HepG2 (cell line): Measurements from ENCODE around the gene NOC2L. TPM values are rescaled to one million over a fixed set of nuclear protein-coding genes. Genes with fewer than 3 reads are reported as not detected.

Source experiments
- ATAC-seq: fragments of 200-7000 bp; cut with Tn5 transposase; 3 replicates; pipeline ENCODE4 v1.9.1; 2020; ENCODE audit warnings: mild to moderate bottlenecking, moderate library complexity
- BruUV-seq: library from RNA; stranded (reverse); fragments of 400-500 nt; replicated peaks from 2 replicates; lab custom pipeline; 2021; lab: Mats Ljungman, UMichigan
- CTCF ChIA-PET: fragments of 300-600 bp; formaldehyde crosslinking; extraction: SDS; loops from one replicate; lab custom pipeline; 2021; ENCODE audit warnings: low total read pairs, inconsistent platforms, low intra/inter-chr PET ratio; lab: Yijun Ruan, JAX
- POLR2A ChIA-PET: fragments of 350-600 bp; sonication (Branson Sonifier 250); formaldehyde crosslinking; loops from one replicate; lab custom pipeline; 2020; ENCODE audit warnings: antibody characterized with exemption, inconsistent platforms; lab: Yijun Ruan, JAX
- DNase-seq: peaks from one replicate; pipeline ENCODE4 v3.0.0-alpha.2; 2015; ENCODE audit warnings: low spot score
- FAIRE-seq: peaks from 3 replicates; lab custom pipeline; 2011; peaks lifted over from hg19 to GRCh38; lab: Jason Lieb, UNC
- H2AFZ ChIP-seq: one replicate; pipeline ENCODE4 v1.6.1; 2011; ENCODE audit warnings: low read length, inconsistent platforms
- H3K27ac ChIP-seq: fragments of 300-600 bp; 3 replicates; pipeline ENCODE4 v1.8.0; 2011; ENCODE audit warnings: mixed run types, mild to moderate bottlenecking, mixed read lengths, low read length, inconsistent platforms; ENCODE audit not compliant: insufficient read depth; ENCODE audit errors: extremely low read length
- H3K27me3 ChIP-seq, 2 experiments: fragments of 200-600 bp in 1 of 2; 2 replicates in 1 of 2; 3 replicates in 1 of 2; pipeline versions ENCODE4 v1.6.0 to v1.8.0; 2011; ENCODE audit warnings: low read length in 2 of 2, mild to moderate bottlenecking in 2 of 2, moderate library complexity in 2 of 2, inconsistent platforms in 1 of 2; ENCODE audit not compliant: insufficient read depth in 2 of 2, control insufficient read depth in 1 of 2
- H3K36me3 ChIP-seq, 2 experiments: fragments of 200-600 bp in 1 of 2; replicated peaks in 1 of 2; 2 replicates in 1 of 2; 3 replicates in 1 of 2; pipeline versions ENCODE4 v1.5.1 to v1.8.0; 2011; ENCODE audit warnings: low read length in 2 of 2, inconsistent platforms in 1 of 2; ENCODE audit not compliant: insufficient read depth in 2 of 2, control insufficient read depth in 1 of 2
- H3K4me1 ChIP-seq: 2 replicates; pipeline ENCODE4 v1.5.1; 2012; ENCODE audit warnings: low read length, inconsistent platforms; ENCODE audit not compliant: insufficient read depth
- H3K4me2 ChIP-seq: 2 replicates; pipeline ENCODE4 v1.6.0; 2011; ENCODE audit warnings: low read depth, low read length, inconsistent platforms
- H3K4me3 ChIP-seq, 3 experiments: fragments of 200-600 bp in 1 of 3; sonication (generic), shearing (Covaris generic) in 1 of 3; replicated peaks in 1 of 3; 2 replicates each; pipeline ENCODE4 v1.5.1; 2011 to 2016; ENCODE audit warnings: low read length in 3 of 3, inconsistent platforms in 2 of 3, low read depth in 2 of 3, mild to moderate bottlenecking in 2 of 3, control low read depth in 1 of 3, mixed read lengths in 1 of 3; ENCODE audit not compliant: insufficient read depth in 1 of 3
- H3K79me2 ChIP-seq: one replicate; pipeline ENCODE4 v1.6.1; 2011; ENCODE audit warnings: low read length, inconsistent platforms; ENCODE audit not compliant: insufficient read depth
- H3K9ac ChIP-seq: 2 replicates; pipeline ENCODE4 v1.6.0; 2011; ENCODE audit warnings: mild to moderate bottlenecking, low read depth, low read length, inconsistent platforms; ENCODE audit not compliant: insufficient read depth
- H3K9me3 ChIP-seq: 2 replicates; pipeline ENCODE4 v1.5.1; 2012; ENCODE audit warnings: mild to moderate bottlenecking, low read length
- H4K20me1 ChIP-seq: 2 replicates; pipeline ENCODE4 v1.6.0; 2011; ENCODE audit warnings: inconsistent platforms, mild to moderate bottlenecking, low read length, moderate library complexity; ENCODE audit not compliant: insufficient read depth
- BCL6 ChIP-seq: IDR thresholded peaks from 2 replicates; pipeline ENCODE4 v1.6.1; 2016; ENCODE audit warnings: missing genetic modification reagents, missing compliant biosample characterization
- CBX1 ChIP-seq: IDR thresholded peaks from one replicate; pipeline ENCODE4 v1.6.1; 2016; ENCODE audit warnings: antibody characterized with exemption, low read depth
- HDAC2 ChIP-seq: sonication (generic); formaldehyde crosslinking; IDR thresholded peaks from 2 replicates; pipeline ENCODE4 v1.4.0; 2020; ENCODE audit warnings: missing genetic modification reagents
- NFYB ChIP-seq: sonication (generic); formaldehyde crosslinking; IDR thresholded peaks from 2 replicates; pipeline ENCODE4 v1.4.0; 2020; ENCODE audit warnings: missing genetic modification reagents
- RXRA ChIP-seq: sonication (generic); formaldehyde crosslinking; IDR thresholded peaks from 2 replicates; pipeline ENCODE4 v1.5.1; 2020; ENCODE audit warnings: missing genetic modification reagents
- SOX6 ChIP-seq, 2 experiments: fragments of 450-650 bp in 1 of 2; sonication (generic) in 1 of 2; formaldehyde crosslinking in 1 of 2; IDR thresholded peaks; 2 replicates each; pipeline versions ENCODE4 v1.4.0 to v1.6.1; 2017 to 2020; ENCODE audit warnings: antibody characterized with exemption in 1 of 2, mild to moderate bottlenecking in 1 of 2, missing genetic modification reagents in 1 of 2
- TCF7L2 ChIP-seq: IDR thresholded peaks from 2 replicates; pipeline ENCODE4 v1.6.1; 2011; ENCODE audit warnings: mild to moderate bottlenecking, low read depth, low read length, moderate library complexity
- ZBTB8A ChIP-seq: sonication (generic); formaldehyde crosslinking; IDR thresholded peaks from 2 replicates; pipeline ENCODE4 v1.4.0; 2020; ENCODE audit warnings: mild to moderate bottlenecking, low read depth, missing genetic modification reagents, borderline replicate concordance
- ZFP36 ChIP-seq: fragments of 150-350 bp; IDR thresholded peaks from 2 replicates; pipeline ENCODE4 v1.6.1; 2018; ENCODE audit warnings: borderline replicate concordance, low read length, low read depth; ENCODE audit not compliant: partially characterized antibody
- ZNF232 ChIP-seq: sonication (generic); formaldehyde crosslinking; IDR thresholded peaks from 2 replicates; pipeline ENCODE4 v1.4.0; 2020; ENCODE audit warnings: missing genetic modification reagents, borderline replicate concordance
- ZNF337 ChIP-seq: sonication (generic); formaldehyde crosslinking; IDR thresholded peaks from 2 replicates; pipeline ENCODE4 v1.5.1; 2020; ENCODE audit warnings: missing genetic modification reagents, low read depth, mild to moderate bottlenecking, borderline replicate concordance
- ZNF564 ChIP-seq: sonication (generic); formaldehyde crosslinking; IDR thresholded peaks from 2 replicates; pipeline ENCODE4 v1.8.1; 2023; ENCODE audit warnings: mild to moderate bottlenecking, missing genetic modification reagents
- WGBS: methylation state at CpG from one replicate; pipeline ENCODE4 v1.1.6; 2017; ENCODE audit warnings: low lambda C conversion rate; 5-methylcytosine and 5-hydroxymethylcytosine counted together
- in situ Hi-C: cut with HindIII; loops from 2 replicates; pipeline ENCODE4 v1.10.0; 2017; ENCODE audit warnings: low pct_unique_long_range_greater_than_20kb; ENCODE audit not compliant: extremely low pct_ligation_motif_present
- intact Hi-C: fragments of 100-400 bp; cut with micrococcal nuclease; formaldehyde crosslinking; loops from one replicate; pipeline ENCODE4 v1.10.0; 2022; ENCODE audit not compliant: unreplicated experiment
- polyA plus RNA-seq, 8 experiments: library from polyadenylated mRNA; depleted of rRNA in 3 of 8; stranded (reverse) in 7 of 8; unstranded in 1 of 8; fragments of >200 nt; fragmentation: Illumina TruSeq in 4 of 8; extraction: Trizol in 4 of 8; gene quantifications; 2 replicates each; pipeline versions ENCODE4 v1.2.1 to v1.2.3, GENCODE V29; 2011 to 2016; ENCODE audit warnings: low read depth in 4 of 8, missing spikeins in 1 of 8, mixed read lengths in 1 of 8; ENCODE audit not compliant: insufficient read depth in 1 of 8
- total RNA-seq, 5 experiments: library from RNA; depleted of rRNA; stranded (reverse); fragments of >200 nt; fragmentation: Illumina TruSeq; extraction: Trizol; gene quantifications; 2 replicates each; pipeline ENCODE4 v1.2.3, GENCODE V29; 2016; ENCODE audit warnings: low read depth in 1 of 5
- TF ChIP-seq, protein P1 (sequence below), 2 experiments: sonication (generic) in 1 of 2; formaldehyde crosslinking in 1 of 2; IDR thresholded peaks; 2 replicates each; pipeline versions ENCODE4 v1.6.1 to v1.9.0; 2014 to 2022; ENCODE audit warnings: antibody characterized with exemption in 1 of 2, borderline replicate concordance in 1 of 2, inconsistent platforms in 1 of 2, low read depth in 1 of 2, missing genetic modification reagents in 1 of 2

NOC2L gene
- total and polyA plus RNA-seq, 2 of the 13 experiments (the other 11 are each of a cell fraction or from before 2014, with no cell fraction given) = 32.0 to 103 TPM

DNA sequence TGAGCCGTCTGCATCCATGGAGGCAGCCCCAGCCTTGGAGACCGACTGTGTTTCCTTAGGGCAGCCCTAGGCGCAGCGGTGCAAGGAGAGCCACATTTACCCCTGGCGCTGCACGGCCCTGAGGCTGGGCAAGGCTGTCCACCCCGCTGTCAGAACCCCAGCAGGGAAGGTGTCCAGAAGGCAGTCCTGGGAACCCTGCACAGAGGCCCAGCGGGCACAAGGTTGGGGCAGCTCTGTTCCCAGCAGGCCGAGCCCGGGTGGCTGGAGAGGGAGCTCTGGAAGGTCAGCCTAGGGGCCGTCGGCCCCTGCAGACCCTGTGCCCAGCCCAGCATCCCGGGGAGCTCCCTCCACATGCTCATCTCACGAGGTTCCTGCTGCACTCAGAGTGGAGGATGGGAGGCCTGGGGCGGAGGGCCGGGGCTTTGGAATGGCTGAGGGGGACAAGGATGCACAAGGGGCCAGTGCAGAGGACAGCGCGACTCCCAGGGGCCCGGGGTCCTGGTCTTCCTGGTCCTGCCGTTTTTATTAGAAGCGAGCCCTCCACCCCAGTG lies 55.3 kb downstream of the NOC2L start:
- no peak for FAIRE-seq
- H3K27ac ChIP-seq = no peak overlapping the region
- POLR2A ChIA-PET = no interaction called here
- no peaks in the 10 kb centered on the region for H4K20me1 ChIP-seq
- 20% methylated on average over 12 of the region's 21 CpGs for WGBS
- no peak for TF ChIP-seq TCF7L2
- no peak for TF ChIP-seq RXRA (CRISPR knock-in tag)
- TF ChIP-seq ZNF564 (CRISPR knock-in tag) = no peak
- TF ChIP-seq ZBTB8A (CRISPR knock-in tag) = no peak
- no peak for TF ChIP-seq ZFP36
- no peak for TF ChIP-seq CBX1
- TF ChIP-seq ZNF337 = no peak
- TF ChIP-seq SOX6 (IDR thresholded peaks at IDR 0.05) = no peak
- no peak for TF ChIP-seq SOX6 (CRISPR knock-in tag; IDR thresholded peaks at IDR 0.05)
- no peak for TF ChIP-seq BCL6
- no peaks in the 10 kb centered on the region for H3K9me3 ChIP-seq
- peak overlapping the region; percentile 53 for H3K4me2 ChIP-seq
- in situ Hi-C loops = no loop called here
- no peak overlapping the region for H3K9ac ChIP-seq
- peak; percentile 21 for ATAC-seq
- H2AFZ ChIP-seq = no peak overlapping the region
- CTCF ChIA-PET = interaction anchor here (0.9 to 1.6 kb wide), 4 partner anchors 34 to 72 kb away, joined by 4 to 6 read pairs (median 4); no protein-coding TSS in a partner anchor
- intact Hi-C loops = loop anchor here (2.0 kb wide), 1 partner anchor 35 kb away; no protein-coding TSS in a partner anchor
- peaks cover 25 to 80% of the 10 kb centered on the region in 2 experiments; a peak in 4 of 5 replicates for H3K27me3 ChIP-seq
- no peak for DNase-seq
- H3K36me3 ChIP-seq = no peaks in the 10 kb centered on the region
- BruUV-seq = no TSS peak
- no peaks in the 10 kb centered on the region for H3K79me2 ChIP-seq
- H3K4me1 ChIP-seq = peaks cover 23% of the 10 kb centered on the region
- H3K4me3 ChIP-seq = peak overlapping the region in 2 of 3 experiments; percentile 47 to 59; a peak in 3 of 6 replicates

DNA sequence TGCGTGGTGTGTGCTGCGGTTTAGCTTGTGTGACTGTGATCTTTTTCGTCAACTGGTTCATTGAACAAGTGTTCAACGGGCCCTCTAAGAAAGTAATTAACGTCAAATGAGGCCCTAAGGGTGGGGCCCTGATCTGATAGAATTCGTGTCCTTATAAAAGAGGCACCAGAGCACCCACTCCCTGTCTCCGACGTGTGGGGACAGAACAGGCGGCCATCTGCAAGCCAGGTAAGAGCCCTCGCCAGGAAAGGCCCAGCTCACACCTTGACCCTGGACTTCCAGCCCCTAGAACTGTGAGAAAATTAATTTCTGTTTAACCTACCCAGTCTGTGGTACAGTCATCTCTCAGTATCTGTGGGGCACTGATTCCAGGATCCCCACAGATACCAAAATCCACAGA lies 55.8 kb downstream of the NOC2L start:
- no peaks in the 10 kb centered on the region for H3K9me3 ChIP-seq
- no peak for FAIRE-seq
- DNase-seq = no peak
- intact Hi-C loops = no loop called here
- WGBS = 72% methylated on average over 9 of the region's 10 CpGs
- no peak overlapping the region for H2AFZ ChIP-seq
- ATAC-seq = no peak
- no TSS peak for BruUV-seq
- POLR2A ChIA-PET = no interaction called here
- H3K4me2 ChIP-seq = no peak overlapping the region
- H3K27ac ChIP-seq = no peak overlapping the region
- in situ Hi-C loops = no loop called here
- no peak overlapping the region for H3K9ac ChIP-seq
- H3K79me2 ChIP-seq = no peaks in the 10 kb centered on the region
- H3K36me3 ChIP-seq = no peaks in the 10 kb centered on the region
- peaks cover 23% of the 10 kb centered on the region for H3K4me1 ChIP-seq
- no peak overlapping the region for H3K4me3 ChIP-seq
- CTCF ChIA-PET = interaction anchor here (0.9 kb wide), 1 partner anchor 35 kb away, joined by 4 read pairs; no protein-coding TSS in a partner anchor
- peaks cover 27 to 84% of the 10 kb centered on the region in 2 experiments; a peak in 4 of 5 replicates for H3K27me3 ChIP-seq
- H4K20me1 ChIP-seq = no peaks in the 10 kb centered on the region
- TF ChIP-seq NFYB (CRISPR knock-in tag) (no peak), HDAC2 (CRISPR knock-in tag) (no peak), ZNF232 (CRISPR knock-in tag) (no peak)
- TF ChIP-seq, protein P1, sequence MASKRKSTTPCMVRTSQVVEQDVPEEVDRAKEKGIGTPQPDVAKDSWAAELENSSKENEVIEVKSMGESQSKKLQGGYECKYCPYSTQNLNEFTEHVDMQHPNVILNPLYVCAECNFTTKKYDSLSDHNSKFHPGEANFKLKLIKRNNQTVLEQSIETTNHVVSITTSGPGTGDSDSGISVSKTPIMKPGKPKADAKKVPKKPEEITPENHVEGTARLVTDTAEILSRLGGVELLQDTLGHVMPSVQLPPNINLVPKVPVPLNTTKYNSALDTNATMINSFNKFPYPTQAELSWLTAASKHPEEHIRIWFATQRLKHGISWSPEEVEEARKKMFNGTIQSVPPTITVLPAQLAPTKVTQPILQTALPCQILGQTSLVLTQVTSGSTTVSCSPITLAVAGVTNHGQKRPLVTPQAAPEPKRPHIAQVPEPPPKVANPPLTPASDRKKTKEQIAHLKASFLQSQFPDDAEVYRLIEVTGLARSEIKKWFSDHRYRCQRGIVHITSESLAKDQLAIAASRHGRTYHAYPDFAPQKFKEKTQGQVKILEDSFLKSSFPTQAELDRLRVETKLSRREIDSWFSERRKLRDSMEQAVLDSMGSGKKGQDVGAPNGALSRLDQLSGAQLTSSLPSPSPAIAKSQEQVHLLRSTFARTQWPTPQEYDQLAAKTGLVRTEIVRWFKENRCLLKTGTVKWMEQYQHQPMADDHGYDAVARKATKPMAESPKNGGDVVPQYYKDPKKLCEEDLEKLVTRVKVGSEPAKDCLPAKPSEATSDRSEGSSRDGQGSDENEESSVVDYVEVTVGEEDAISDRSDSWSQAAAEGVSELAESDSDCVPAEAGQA (IDR thresholded peaks at IDR 0.05; ENCODE audit: low read depth) = no peak
- TF ChIP-seq, protein P1 (CRISPR knock-in tag; IDR thresholded peaks at IDR 0.05; ENCODE audit: borderline replicate concordance) = no peak
